HCT116 (cell line): ENCODE results near the gene MDM2.

ENCODE experiments used
- POLR2A ChIP-seq: IDR thresholded peaks from 2 replicates; pipeline ENCODE4 v1.7.0; 2011; ENCODE audit warnings: borderline replicate concordance; ENCODE audit not compliant: insufficient read depth, insufficient read length; ENCODE audit errors: extremely low read depth
- SIN3A ChIP-seq: IDR thresholded peaks from 2 replicates; pipeline ENCODE4 v1.6.1; 2012; ENCODE audit warnings: low read depth
- ZFX ChIP-seq: fragments of 450-650 bp; IDR thresholded peaks from 2 replicates; pipeline ENCODE4 v1.6.1; 2017
- TF ChIP-seq, protein P1 (sequence below): IDR thresholded peaks from 2 replicates; pipeline ENCODE4 v1.6.1; 2012
- TF ChIP-seq, protein P2 (sequence below), 3 experiments: fragments of 200-600 bp in 1 of 3; sonication (generic) in 1 of 3; IDR thresholded peaks in 2 of 3; conservative IDR thresholded peaks in 1 of 3; 2 replicates each; pipeline ENCODE4 v1.5.1; 2012 to 2017; ENCODE audit warnings: low read depth in 2 of 3, low read length in 2 of 3, antibody characterized with exemption in 1 of 3, borderline replicate concordance in 1 of 3, control low read depth in 1 of 3, mild to moderate bottlenecking in 1 of 3, mixed read lengths in 1 of 3, mixed run types in 1 of 3, moderate library complexity in 1 of 3; ENCODE audit not compliant: insufficient read depth in 1 of 3

DNA sequence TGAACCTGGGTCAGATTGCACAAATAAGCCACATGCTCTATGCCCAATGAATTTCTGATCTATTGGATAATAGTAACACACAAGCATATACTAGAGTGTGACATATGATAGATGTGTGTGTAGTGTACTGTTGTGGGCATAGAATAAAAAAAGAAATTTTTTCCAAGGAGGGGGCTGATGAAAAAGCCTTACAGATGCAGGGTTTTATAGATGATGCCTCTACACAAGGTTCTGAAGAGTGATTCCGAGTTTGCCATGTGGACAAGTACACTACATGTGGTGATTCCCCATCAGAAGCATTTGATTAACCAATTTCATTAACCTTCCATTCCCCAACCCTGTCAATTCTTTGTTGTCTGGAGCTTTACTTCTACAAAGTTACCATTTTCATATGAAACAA is 79.7 kb downstream of the MDM2 start:
- TF ChIP-seq SIN3A (no peak), ZFX (no peak), POLR2A (no peak)
- TF ChIP-seq, protein P1, sequence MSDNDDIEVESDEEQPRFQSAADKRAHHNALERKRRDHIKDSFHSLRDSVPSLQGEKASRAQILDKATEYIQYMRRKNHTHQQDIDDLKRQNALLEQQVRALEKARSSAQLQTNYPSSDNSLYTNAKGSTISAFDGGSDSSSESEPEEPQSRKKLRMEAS, result no peak
- TF ChIP-seq, protein P2, sequence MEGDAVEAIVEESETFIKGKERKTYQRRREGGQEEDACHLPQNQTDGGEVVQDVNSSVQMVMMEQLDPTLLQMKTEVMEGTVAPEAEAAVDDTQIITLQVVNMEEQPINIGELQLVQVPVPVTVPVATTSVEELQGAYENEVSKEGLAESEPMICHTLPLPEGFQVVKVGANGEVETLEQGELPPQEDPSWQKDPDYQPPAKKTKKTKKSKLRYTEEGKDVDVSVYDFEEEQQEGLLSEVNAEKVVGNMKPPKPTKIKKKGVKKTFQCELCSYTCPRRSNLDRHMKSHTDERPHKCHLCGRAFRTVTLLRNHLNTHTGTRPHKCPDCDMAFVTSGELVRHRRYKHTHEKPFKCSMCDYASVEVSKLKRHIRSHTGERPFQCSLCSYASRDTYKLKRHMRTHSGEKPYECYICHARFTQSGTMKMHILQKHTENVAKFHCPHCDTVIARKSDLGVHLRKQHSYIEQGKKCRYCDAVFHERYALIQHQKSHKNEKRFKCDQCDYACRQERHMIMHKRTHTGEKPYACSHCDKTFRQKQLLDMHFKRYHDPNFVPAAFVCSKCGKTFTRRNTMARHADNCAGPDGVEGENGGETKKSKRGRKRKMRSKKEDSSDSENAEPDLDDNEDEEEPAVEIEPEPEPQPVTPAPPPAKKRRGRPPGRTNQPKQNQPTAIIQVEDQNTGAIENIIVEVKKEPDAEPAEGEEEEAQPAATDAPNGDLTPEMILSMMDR (IDR thresholded peaks at IDR 0.05 in 2 of 3, conservative IDR thresholded peaks at IDR 0.05 in 1 of 3; ENCODE audit: borderline replicate concordance in 1 of 3, insufficient read depth in 1 of 3, low read depth in 2 of 3, low read length in 2 of 3), result no peak
